ENCODE measurements around the gene OR2L5.

OR2L5 gene

GRCh38 chr1:248013229-248013710, at the start of gene OR2L5:
TSS of gene OR2L5 (plus strand) at chr1:248013660. CDS start at chr1:248021948, 8,288 bp downstream.
- DNase-seq = no peak

GRCh38 chr1:247964933-247965332, 48.5 kb upstream of the OR2L5 start, which contains the start of gene OR2AK2:
TSS of gene OR2AK2 (plus strand) at chr1:247965233. CDS start at chr1:247965377, 144 bp downstream.
- DNase-seq = no peak

- peak; percentile 54 for DNase-seq
Measured at GRCh38 chr1:247966532-247967204, 46.8 kb upstream of the OR2L5 start.

- peak; percentile 16 for DNase-seq
Measured at GRCh38 chr1:247992986-247993385, 20.5 kb upstream of the OR2L5 start.

- peak; percentile 68 for DNase-seq
Measured at GRCh38 chr1:247998811-247999210, 14.6 kb upstream of the OR2L5 start.

- no peak for DNase-seq
Measured at GRCh38 chr1:248000169-248000568, 13.3 kb upstream of the OR2L5 start.

- no peak for DNase-seq
Measured at GRCh38 chr1:248007778-248008177, 5.7 kb upstream of the OR2L5 start.

GRCh38 chr1:248009681-248010080, 3.8 kb upstream of the OR2L5 start:
- peak; percentile 34 for DNase-seq

- no peak for DNase-seq
Measured at GRCh38 chr1:248015803-248016202, 2.3 kb downstream of the OR2L5 start.

GRCh38 chr1:248029770-248030169, 16.3 kb downstream of the OR2L5 start, which contains the start of gene OR2L2:
TSS of gene OR2L2 (plus strand) at chr1:248030070. CDS start at chr1:248038268, 8,198 bp downstream.
- DNase-seq = no peak

GRCh38 chr1:248045209-248045608, 31.7 kb downstream of the OR2L5 start:
- no peak for DNase-seq

GRCh38 chr1:248046536-248046935, 33.1 kb downstream of the OR2L5 start, which contains the start of gene OR2L3:
TSS of gene OR2L3 (plus strand) at chr1:248046836. CDS start at chr1:248060682, 13,846 bp downstream.
- no peak for DNase-seq

GRCh38 chr1:248047008-248047407, 33.5 kb downstream of the OR2L5 start:
- DNase-seq = peak; percentile 28

GRCh38 chr1:248054671-248055070, 41.2 kb downstream of the OR2L5 start:
- peak; percentile 44 for DNase-seq

GRCh38 chr1:248055261-248055660, 41.8 kb downstream of the OR2L5 start:
- DNase-seq = no peak

GRCh38 chr1:248065071-248065470, 51.6 kb downstream of the OR2L5 start:
- DNase-seq = no peak

- no peak for DNase-seq
Measured at GRCh38 chr1:248065604-248066003, 52.1 kb downstream of the OR2L5 start.
